Body of pancreas (tissue), 4 donors: ENCODE measurements around the gene GOT2. TPM values are rescaled to one million over a fixed set of nuclear protein-coding genes. Genes with fewer than 3 reads are reported as not detected.

Experiments
- ATAC-seq: fragments of 150-250 bp; one replicate; pipeline ENCODE4 v1.9.1; 2016
- DNase-seq, 4 donors: peaks; one replicate each; pipeline ENCODE4 v3.0.0-alpha.2; 2019
- H3K27ac ChIP-seq, 4 donors: fragments of 200-600 bp; sonication (generic); 1 replicate in 3 of 4; 2 replicates in 1 of 4; pipeline versions ENCODE4 v1.5.1 to v1.6.1; 2016 to 2019; ENCODE audit warnings: mild to moderate bottlenecking in 1 of 4, mixed read lengths in 1 of 4, moderate library complexity in 1 of 4
- H3K27me3 ChIP-seq, 2 donors: fragments of 200-600 bp; sonication (generic); one replicate each; pipeline ENCODE4 v1.6.0; 2016; ENCODE audit warnings: mild to moderate bottlenecking in 1 of 2
- H3K36me3 ChIP-seq, 2 donors: fragments of 200-600 bp; sonication (generic); replicated peaks in 1 of 2; 2 replicates each; pipeline ENCODE4 v1.5.1; 2016; ENCODE audit warnings: low read depth in 2 of 2; ENCODE audit not compliant: insufficient read depth in 1 of 2
- H3K4me1 ChIP-seq: fragments of 200-600 bp; sonication (generic); one replicate; pipeline ENCODE4 v1.6.0; 2016
- H3K4me3 ChIP-seq, 2 donors: fragments of 200-600 bp; sonication (generic); 1 replicate in 1 of 2; 2 replicates in 1 of 2; pipeline ENCODE4 v1.5.1; 2016 to 2019
- H3K9me3 ChIP-seq, 3 donors: fragments of 200-600 bp; sonication (generic); 1 replicate in 2 of 3; 2 replicates in 1 of 3; pipeline ENCODE4 v1.5.1; 2016
- POLR2A ChIP-seq, 3 donors: fragments of 450-650 bp; IDR thresholded peaks; one replicate each; pipeline ENCODE4 v1.6.1; 2016; ENCODE audit warnings: antibody characterized with exemption in 3 of 3, mild to moderate bottlenecking in 2 of 3
- WGBS, 2 donors: methylation state at CpG; one replicate each; pipeline ENCODE4 v1.1.5; 2017; 5-methylcytosine and 5-hydroxymethylcytosine counted together
- intact Hi-C: fragments of 100-400 bp; cut with DNase I; formaldehyde crosslinking; loops from one replicate; pipeline ENCODE4 v1.15.1; 2023
- total RNA-seq, 2 donors: library from RNA; depleted of rRNA; stranded (reverse); fragments of >200 nt; gene quantifications; one replicate each; pipeline ENCODE4 v1.1.0, GENCODE V29; 2016
- TF ChIP-seq, protein P1 (sequence below), 7 experiments: fragments of 450-650 bp in 4 of 7; fragments of 200-600 bp in 3 of 7; sonication (generic) in 3 of 7; IDR thresholded peaks; one replicate each; pipeline ENCODE4 v1.5.1; 2016 to 2019; ENCODE audit warnings: antibody characterized with exemption in 7 of 7

GOT2 gene
- total RNA-seq, 2 donors from 2014 or later, result 26.2 to 44.8 TPM

DNA sequence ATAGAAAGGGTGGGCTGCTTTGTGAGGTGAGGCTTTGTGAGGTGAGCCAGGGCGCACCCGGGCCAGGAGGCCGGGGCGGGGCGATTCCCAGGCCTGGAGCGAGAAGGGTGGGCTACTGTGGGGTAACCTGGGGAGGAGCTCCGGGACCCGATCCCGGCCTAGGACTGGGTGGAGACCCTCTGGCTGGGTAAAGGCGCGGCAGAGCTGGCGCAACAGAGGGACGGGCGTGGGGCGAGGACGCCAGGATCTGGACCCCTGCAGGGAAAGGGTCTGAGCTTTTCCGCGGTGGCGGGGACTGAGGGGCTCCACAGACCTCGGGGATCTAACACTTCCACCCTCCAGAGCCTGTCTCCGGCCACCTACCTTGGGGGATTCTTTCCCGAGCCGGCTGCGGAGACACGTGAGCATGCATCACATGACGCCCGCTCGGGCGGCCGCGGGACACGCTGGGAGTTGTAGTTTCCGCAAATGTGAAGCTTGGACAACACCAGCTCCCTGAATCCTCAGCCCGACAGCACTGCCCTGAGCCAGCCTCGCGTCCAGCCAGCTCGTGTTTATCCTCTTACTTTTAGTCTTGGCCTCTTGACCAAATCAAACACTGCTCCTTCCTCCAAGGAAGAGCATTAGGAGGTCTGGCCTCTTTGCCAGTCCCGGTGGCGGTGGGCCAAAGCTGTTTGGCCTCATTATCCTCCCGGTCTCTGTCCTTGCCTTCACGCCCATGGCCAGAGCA is 49.6 kb downstream of the GOT2 start, which contains the start of gene SLC38A7:
Gene SLC38A7 (minus strand): TSS at position 417 of the 730 bp plus-strand sequence. CDS start 4,644 bp downstream, outside the sequence.
- intact Hi-C loops, result no loop called here
- ATAC-seq (peak; percentile 92), DNase-seq (peak; percentile 82 to 88 (median 85))
- Histone ChIP-seq H3K27ac (peak within 1 kb of the TSS in 3 of 4 donors; percentile 22 to 51 (median 49)), H3K4me1 (peaks cover 15% of the 10 kb centered on the region), H3K4me3 (peak within 1 kb of the TSS; percentile 40 to 59), H3K9me3 (no peaks in the 10 kb centered on the region), H3K36me3 (no peaks in the 10 kb centered on the region), H3K27me3 (no peaks in the 10 kb centered on the region)
- 6 to 17% methylated on average over 11 to 41 of the region's 41 CpGs for WGBS, 2 donors
- TF ChIP-seq POLR2A (IDR thresholded peaks at IDR 0.05), result peak in 1 of 3 donors; percentile 47
- TF ChIP-seq, protein P1, sequence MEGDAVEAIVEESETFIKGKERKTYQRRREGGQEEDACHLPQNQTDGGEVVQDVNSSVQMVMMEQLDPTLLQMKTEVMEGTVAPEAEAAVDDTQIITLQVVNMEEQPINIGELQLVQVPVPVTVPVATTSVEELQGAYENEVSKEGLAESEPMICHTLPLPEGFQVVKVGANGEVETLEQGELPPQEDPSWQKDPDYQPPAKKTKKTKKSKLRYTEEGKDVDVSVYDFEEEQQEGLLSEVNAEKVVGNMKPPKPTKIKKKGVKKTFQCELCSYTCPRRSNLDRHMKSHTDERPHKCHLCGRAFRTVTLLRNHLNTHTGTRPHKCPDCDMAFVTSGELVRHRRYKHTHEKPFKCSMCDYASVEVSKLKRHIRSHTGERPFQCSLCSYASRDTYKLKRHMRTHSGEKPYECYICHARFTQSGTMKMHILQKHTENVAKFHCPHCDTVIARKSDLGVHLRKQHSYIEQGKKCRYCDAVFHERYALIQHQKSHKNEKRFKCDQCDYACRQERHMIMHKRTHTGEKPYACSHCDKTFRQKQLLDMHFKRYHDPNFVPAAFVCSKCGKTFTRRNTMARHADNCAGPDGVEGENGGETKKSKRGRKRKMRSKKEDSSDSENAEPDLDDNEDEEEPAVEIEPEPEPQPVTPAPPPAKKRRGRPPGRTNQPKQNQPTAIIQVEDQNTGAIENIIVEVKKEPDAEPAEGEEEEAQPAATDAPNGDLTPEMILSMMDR (IDR thresholded peaks at IDR 0.05), result no peak

DNA sequence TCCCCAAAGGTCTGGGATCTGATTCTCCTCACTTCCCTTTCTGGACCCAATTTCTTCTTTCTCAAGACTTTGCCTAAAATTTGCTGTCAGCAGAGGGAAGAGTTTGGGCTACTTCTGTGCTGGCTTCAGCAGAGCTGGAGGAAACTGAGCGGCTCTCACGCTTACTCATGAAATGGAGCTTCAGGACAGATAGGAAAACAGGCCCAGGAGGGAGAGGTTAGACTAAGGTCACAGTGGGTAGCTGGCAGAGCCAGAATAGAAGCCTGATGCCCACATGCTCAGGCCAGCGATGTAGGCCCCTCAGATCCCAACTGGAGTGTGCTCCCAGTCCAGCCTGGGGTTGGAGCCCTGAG is 50.1 kb downstream of the GOT2 start:
- no peaks in the 10 kb centered on the region for H3K27me3 ChIP-seq
- intact Hi-C loops, result no loop called here
- H3K27ac ChIP-seq, result peak overlapping the region in 3 of 4 donors; percentile 22 to 51 (median 49)
- H3K4me1 ChIP-seq, result peaks cover 15% of the 10 kb centered on the region
- 6 to 7% methylated on average over 3 of the region's 3 CpGs for WGBS, 2 donors
- ATAC-seq (no peak), DNase-seq (peak in 1 of 4 donors; percentile 8)
- H3K4me3 ChIP-seq, result peak overlapping the region; percentile 40 to 59
- no peak for TF ChIP-seq POLR2A (IDR thresholded peaks at IDR 0.05)
- TF ChIP-seq, protein P1 (IDR thresholded peaks at IDR 0.05), result no peak
- no peaks in the 10 kb centered on the region for H3K9me3 ChIP-seq
- H3K36me3 ChIP-seq, result no peaks in the 10 kb centered on the region

DNA sequence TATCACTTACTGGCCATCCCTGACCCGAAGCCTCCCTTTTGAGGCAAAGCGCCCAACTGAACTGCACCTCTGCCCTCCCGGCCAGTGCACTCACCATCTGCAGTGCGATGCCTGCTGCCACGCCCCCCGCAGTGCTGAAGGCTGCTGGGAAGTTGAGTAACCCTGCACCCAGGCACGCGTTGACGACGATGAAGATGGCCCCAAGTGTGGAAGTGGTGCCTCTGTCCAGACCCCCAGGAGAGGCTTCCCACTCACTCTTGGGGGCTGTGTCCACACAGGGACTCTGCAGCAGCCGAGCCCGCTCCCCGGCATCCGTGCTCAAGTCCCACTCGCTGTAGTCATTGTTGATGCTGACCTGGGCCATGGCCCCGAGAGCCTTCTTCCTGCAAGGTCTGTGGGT is 54.4 kb downstream of the GOT2 start:
- no peak for DNase-seq
- TF ChIP-seq, protein P1 (IDR thresholded peaks at IDR 0.05), result no peak
- no peak for TF ChIP-seq POLR2A (IDR thresholded peaks at IDR 0.05)
- intact Hi-C loops, result no loop called here

DNA sequence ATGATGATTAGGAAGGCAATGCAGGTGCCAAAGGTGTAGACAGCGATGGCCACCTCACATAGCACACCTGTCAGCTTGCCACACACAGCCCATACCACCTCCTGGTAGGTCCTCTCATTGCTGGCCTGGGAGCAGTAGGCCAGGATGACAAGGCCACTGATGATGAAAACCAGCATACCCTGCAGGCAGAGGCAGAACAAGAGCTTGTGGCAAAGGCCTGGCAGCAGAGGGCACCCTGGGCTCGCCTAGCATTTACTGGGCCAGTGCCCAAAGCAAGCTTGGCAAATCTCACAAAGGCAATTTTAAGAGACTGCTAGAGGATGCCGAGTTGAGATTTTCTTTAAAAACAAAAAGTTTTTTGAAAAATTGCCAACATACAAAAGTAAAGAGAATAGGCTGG is 55.4 kb downstream of the GOT2 start:
- no peaks in the 10 kb centered on the region for H3K9me3 ChIP-seq
- no peak for ATAC-seq
- intact Hi-C loops, result no loop called here
- DNase-seq, result peak in 3 of 4 donors; percentile 24 to 53 (median 36)
- H3K4me1 ChIP-seq, result peaks cover 4% of the 10 kb centered on the region
- H3K27ac ChIP-seq, result no peak overlapping the region
- no peaks in the 10 kb centered on the region for H3K27me3 ChIP-seq
- 37 to 62% methylated on average over 3 of the region's 3 CpGs for WGBS, 2 donors
- no peaks in the 10 kb centered on the region for H3K36me3 ChIP-seq
- H3K4me3 ChIP-seq, result no peak overlapping the region
- TF ChIP-seq, protein P1 (IDR thresholded peaks at IDR 0.05), result peak in 4 of 7 experiments; percentile 15 to 31 (median 18)
- TF ChIP-seq POLR2A (IDR thresholded peaks at IDR 0.05), result no peak

More for the DNA sequence above, 54.4 kb downstream of the GOT2 start:
- Histone ChIP-seq H3K9me3 (no peaks in the 10 kb centered on the region), H3K4me1 (peaks cover 12% of the 10 kb centered on the region), H3K4me3 (no peak overlapping the region), H3K27ac (no peak overlapping the region), H3K36me3 (no peaks in the 10 kb centered on the region), H3K27me3 (no peaks in the 10 kb centered on the region)
- no peak for ATAC-seq
- 92 to 94% methylated on average over 13 to 16 of the region's 16 CpGs for WGBS, 2 donors
